ENCODE measurements around the gene PIGU. TPM values are rescaled to one million over a fixed set of nuclear protein-coding genes. Genes with fewer than 3 reads are reported as not detected.

PIGU gene
- total RNA-seq, 4 donors from 2014 or later: 12.8 to 14.1 (median 13.7) TPM

- Histone ChIP-seq H3K4me3 (no peak overlapping the region), H3K9me3 (no peaks in the 10 kb centered on the region), H3K27ac (peak overlapping the region in 3 of 4 donors; percentile 15 to 45 (median 34)), H3K27me3 (no peaks in the 10 kb centered on the region), H3K4me1 (peaks cover 18 to 30% of the 10 kb centered on the region in 2 donors), H3K36me3 (no peaks in the 10 kb centered on the region)
- in situ Hi-C loops (cut with MboI; ENCODE audit: low sequenced_read_pairs in 4 of 4): loop anchor here in 3 of 4 donors (25.0 kb wide), 1 partner anchor 179 kb away; no protein-coding TSS in a partner anchor
- DNase-seq (no peak), ATAC-seq (no peak)
- TF ChIP-seq, protein P1, sequence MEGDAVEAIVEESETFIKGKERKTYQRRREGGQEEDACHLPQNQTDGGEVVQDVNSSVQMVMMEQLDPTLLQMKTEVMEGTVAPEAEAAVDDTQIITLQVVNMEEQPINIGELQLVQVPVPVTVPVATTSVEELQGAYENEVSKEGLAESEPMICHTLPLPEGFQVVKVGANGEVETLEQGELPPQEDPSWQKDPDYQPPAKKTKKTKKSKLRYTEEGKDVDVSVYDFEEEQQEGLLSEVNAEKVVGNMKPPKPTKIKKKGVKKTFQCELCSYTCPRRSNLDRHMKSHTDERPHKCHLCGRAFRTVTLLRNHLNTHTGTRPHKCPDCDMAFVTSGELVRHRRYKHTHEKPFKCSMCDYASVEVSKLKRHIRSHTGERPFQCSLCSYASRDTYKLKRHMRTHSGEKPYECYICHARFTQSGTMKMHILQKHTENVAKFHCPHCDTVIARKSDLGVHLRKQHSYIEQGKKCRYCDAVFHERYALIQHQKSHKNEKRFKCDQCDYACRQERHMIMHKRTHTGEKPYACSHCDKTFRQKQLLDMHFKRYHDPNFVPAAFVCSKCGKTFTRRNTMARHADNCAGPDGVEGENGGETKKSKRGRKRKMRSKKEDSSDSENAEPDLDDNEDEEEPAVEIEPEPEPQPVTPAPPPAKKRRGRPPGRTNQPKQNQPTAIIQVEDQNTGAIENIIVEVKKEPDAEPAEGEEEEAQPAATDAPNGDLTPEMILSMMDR (IDR thresholded peaks at IDR 0.05 in 4 of 5, conservative IDR thresholded peaks at IDR 0.05 in 1 of 5): no peak
- TF ChIP-seq POLR2A (IDR thresholded peaks at IDR 0.05): no peak
- intact Hi-C loops (cut with DNase I; ENCODE audit: low total_unique reads): no loop called here
Measured at GRCh38 chr20:34582911-34583310, 94.0 kb downstream of the PIGU start.

DNA sequence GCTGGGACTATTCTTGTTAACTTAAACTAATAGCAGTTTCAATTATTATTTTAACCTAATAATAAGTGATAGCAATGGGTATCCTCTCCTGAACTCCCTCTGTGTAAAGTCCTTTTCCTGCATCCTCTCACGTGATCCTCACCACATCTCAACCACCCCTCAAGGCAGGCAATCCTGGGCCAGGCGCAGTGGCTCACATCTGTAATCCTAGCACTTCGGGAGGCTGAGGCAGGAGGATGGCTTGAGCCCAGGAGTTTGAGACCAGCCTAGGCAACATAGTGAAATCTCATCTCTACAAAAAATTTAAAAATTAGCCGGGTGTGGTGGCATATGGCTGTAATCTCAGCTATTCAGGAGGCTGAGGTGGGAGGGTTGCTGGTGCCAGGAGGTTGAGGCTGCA, 94.7 kb downstream of the PIGU start:
- H3K9me3 ChIP-seq: no peaks in the 10 kb centered on the region
- peaks cover 24 to 35% of the 10 kb centered on the region in 2 donors for H3K4me1 ChIP-seq
- no peak overlapping the region for H3K4me3 ChIP-seq
- no peak for ATAC-seq
- DNase-seq: no peak
- no peaks in the 10 kb centered on the region for H3K36me3 ChIP-seq
- no peaks in the 10 kb centered on the region for H3K27me3 ChIP-seq
- TF ChIP-seq, protein P1 (IDR thresholded peaks at IDR 0.05 in 4 of 5, conservative IDR thresholded peaks at IDR 0.05 in 1 of 5): no peak
- H3K27ac ChIP-seq: peak overlapping the region in 2 of 4 donors; percentile 42 to 57
- intact Hi-C loops (cut with DNase I; ENCODE audit: low total_unique reads) (no loop called here), in situ Hi-C loops (cut with MboI; ENCODE audit: low sequenced_read_pairs in 4 of 4) (loop anchor here in 3 of 4 donors (25.0 kb wide), 1 partner anchor 180 kb away; no protein-coding TSS in a partner anchor)

GRCh38 chr20:34581341-34582184, 95.3 kb downstream of the PIGU start:
- Histone ChIP-seq H3K4me1 (peaks cover 24 to 35% of the 10 kb centered on the region in 2 donors), H3K4me3 (no peak overlapping the region), H3K27me3 (no peaks in the 10 kb centered on the region), H3K27ac (peak overlapping the region in 3 of 4 donors; percentile 33 to 57 (median 42)), H3K9me3 (no peaks in the 10 kb centered on the region), H3K36me3 (no peaks in the 10 kb centered on the region)
- in situ Hi-C loops (cut with MboI; ENCODE audit: low sequenced_read_pairs in 4 of 4) (loop anchor here in 3 of 4 donors (25.0 kb wide), 1 partner anchor 181 kb away; no protein-coding TSS in a partner anchor), intact Hi-C loops (cut with DNase I; ENCODE audit: low total_unique reads) (no loop called here)
- TF ChIP-seq, protein P1 (IDR thresholded peaks at IDR 0.05 in 4 of 5, conservative IDR thresholded peaks at IDR 0.05 in 1 of 5): no peak
- no peak for TF ChIP-seq POLR2A (IDR thresholded peaks at IDR 0.05)
- no peak for ATAC-seq
- DNase-seq: no peak

GRCh38 chr20:34579979-34580940, 96.6 kb downstream of the PIGU start:
- H3K9me3 ChIP-seq: no peaks in the 10 kb centered on the region
- H3K27ac ChIP-seq: no peak overlapping the region
- no peak for DNase-seq
- H3K36me3 ChIP-seq: no peaks in the 10 kb centered on the region
- no peak for ATAC-seq
- no peak overlapping the region for H3K4me3 ChIP-seq
- TF ChIP-seq POLR2A (IDR thresholded peaks at IDR 0.05): no peak
- H3K4me1 ChIP-seq: peaks cover 24 to 35% of the 10 kb centered on the region in 2 donors
- no peaks in the 10 kb centered on the region for H3K27me3 ChIP-seq
- intact Hi-C loops (cut with DNase I; ENCODE audit: low total_unique reads) (loop anchor here (1.0 kb wide), 2 partner anchors 128 to 189 kb away; no protein-coding TSS in a partner anchor), in situ Hi-C loops (cut with MboI; ENCODE audit: low sequenced_read_pairs in 4 of 4) (loop anchor here (10.0 to 25.0 kb wide), 2 partner anchors 182 to 195 kb away; no protein-coding TSS in a partner anchor)

All from gastrocnemius medialis (tissue), 4 donors.